HG03060 (cell line): ENCODE measurements around the gene COX17.

Source experiments
- ATAC-seq: cut with Tn5 transposase; IDR thresholded peaks from one replicate; pipeline ENCODE4 v1.9.1; 2021; ENCODE audit warnings: low read depth, moderate number of reproducible peaks; ENCODE audit not compliant: unreplicated experiment

Gene COX17

GRCh38 chr3:119626196-119626595 is 51.0 kb downstream of the COX17 start:
- ATAC-seq, result no peak

DNA sequence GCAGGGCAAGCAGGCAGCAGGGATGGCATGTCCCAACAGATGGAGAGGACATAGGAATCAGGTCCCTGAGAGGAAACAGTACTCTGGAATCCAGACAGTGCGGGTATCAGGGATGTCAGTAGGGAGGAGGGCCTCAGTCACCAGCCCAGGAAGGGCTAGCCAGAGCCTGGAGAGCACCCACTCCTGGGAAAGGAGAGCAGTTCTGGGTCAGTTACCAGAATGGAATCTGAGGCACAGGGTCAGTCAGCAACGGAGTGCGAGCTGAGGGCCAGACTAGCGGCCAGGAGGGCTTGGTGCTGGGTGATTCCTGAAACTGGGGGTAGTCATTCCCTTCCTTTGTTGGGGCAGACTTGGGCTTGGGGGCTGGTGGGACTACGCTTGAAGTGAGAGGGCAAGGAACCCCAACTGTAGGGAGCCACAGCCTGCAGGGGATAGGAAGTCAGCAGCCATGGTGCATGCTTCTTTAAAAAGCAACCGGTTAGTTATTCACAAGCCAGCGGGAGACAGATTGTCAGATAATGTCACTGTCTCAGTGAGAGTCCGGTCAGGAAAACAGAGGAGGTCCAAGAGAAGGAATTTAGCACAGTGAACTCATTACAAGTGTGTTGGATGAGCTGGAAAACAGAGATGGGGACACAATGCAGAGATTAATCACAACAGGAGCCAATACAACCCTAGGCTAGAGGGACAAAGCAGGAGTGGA is 51.6 kb downstream of the COX17 start:
- no peak for ATAC-seq

- no peak for ATAC-seq
Measured at GRCh38 chr3:119624002-119624720, 53.0 kb downstream of the COX17 start.

GRCh38 chr3:119620899-119621298 is 56.3 kb downstream of the COX17 start:
- no peak for ATAC-seq
